EL (cell line): Measurements from ENCODE around the gene PAX7.
"Not testable (repeated sequence)": the region's sequence is repeated elsewhere in the genome, so short reads cannot be mapped to it uniquely, and the experiment has no call there.

Experiments
- DNase-seq: peaks from one replicate; pipeline ENCODE4 v3.0.0-alpha.2; 2016

PAX7 gene

GRCh38 chr1:18630511-18631495 is at the start of gene PAX7:
Gene PAX7 (plus strand): TSS chr1:18630846. CDS start chr1:18631604, 758 bp downstream.
- no peak for DNase-seq

- DNase-seq, result peak; percentile 12
Measured at GRCh38 chr1:18581420-18581880, 49.2 kb upstream of the PAX7 start.

GRCh38 chr1:18582890-18583289 is 47.8 kb upstream of the PAX7 start:
- DNase-seq, result no peak

- no peak for DNase-seq
Measured at GRCh38 chr1:18583326-18583941, 47.2 kb upstream of the PAX7 start.

- DNase-seq, result not testable (repeated sequence)
Measured at GRCh38 chr1:18586016-18586415, 44.6 kb upstream of the PAX7 start.

GRCh38 chr1:18588093-18588492 is 42.6 kb upstream of the PAX7 start:
- DNase-seq, result no peak

GRCh38 chr1:18592368-18592767 is 38.3 kb upstream of the PAX7 start:
- DNase-seq, result no peak

GRCh38 chr1:18597160-18598042 is 33.2 kb upstream of the PAX7 start:
- DNase-seq, result peak; percentile 35

- no peak for DNase-seq
Measured at GRCh38 chr1:18599086-18599485, 31.6 kb upstream of the PAX7 start.

GRCh38 chr1:18599704-18600103 is 30.9 kb upstream of the PAX7 start:
- no peak for DNase-seq

- no peak for DNase-seq
Measured at GRCh38 chr1:18602533-18603211, 28.0 kb upstream of the PAX7 start.

- DNase-seq, result no peak
Measured at GRCh38 chr1:18603212-18603852, 27.3 kb upstream of the PAX7 start.

- DNase-seq, result no peak
Measured at GRCh38 chr1:18606443-18607288, 24.0 kb upstream of the PAX7 start.

- DNase-seq, result no peak
Measured at GRCh38 chr1:18607289-18607760, 23.3 kb upstream of the PAX7 start.

GRCh38 chr1:18608534-18608933 is 22.1 kb upstream of the PAX7 start:
- DNase-seq, result no peak

- no peak for DNase-seq
Measured at GRCh38 chr1:18611311-18611710, 19.3 kb upstream of the PAX7 start.

- DNase-seq, result no peak
Measured at GRCh38 chr1:18612073-18612472, 18.6 kb upstream of the PAX7 start.

GRCh38 chr1:18614069-18614735 is 16.4 kb upstream of the PAX7 start:
- DNase-seq, result no peak

- peak; percentile 54 for DNase-seq
Measured at GRCh38 chr1:18618546-18619466, 11.8 kb upstream of the PAX7 start.
